K562 (cell line): ENCODE results near the gene SOX12. TPM values are rescaled to one million over a fixed set of nuclear protein-coding genes. Genes with fewer than 3 reads are reported as not detected.

Source experiments
- CBFB ChIP-seq: sonication (generic); formaldehyde crosslinking; IDR thresholded peaks from 2 replicates; pipeline ENCODE4 v1.4.0; 2020; ENCODE audit warnings: mild to moderate bottlenecking, missing genetic modification reagents
- CC2D1A ChIP-seq: fragments of 450-650 bp; IDR thresholded peaks from 2 replicates; pipeline ENCODE4 v1.6.1; 2017; ENCODE audit warnings: mild to moderate bottlenecking
- HMG20B ChIP-seq: fragments of 250-450 bp; sonication (Bioruptor Pico); IDR thresholded peaks from 2 replicates; pipeline ENCODE4 v1.5.0; 2021; ENCODE audit warnings: mild to moderate bottlenecking
- polyA plus RNA-seq, 8 experiments: library from polyadenylated mRNA; depleted of rRNA in 4 of 8; stranded (reverse) in 5 of 8; unstranded in 3 of 8; fragments of >200 nt; fragmentation: Nextera tagmentation in 2 of 8; fragmentation: Illumina TruSeq in 1 of 8; extraction: Ambion mirVana in 2 of 8; extraction: Trizol in 1 of 8; gene quantifications; 2 replicates each; pipeline versions ENCODE4 v1.2.1 to v1.2.3, GENCODE V29; 2011 to 2014; ENCODE audit warnings: inconsistent platforms in 1 of 8, missing spikeins in 1 of 8
- total RNA-seq, 7 experiments: library from RNA; depleted of rRNA in 6 of 7; stranded (reverse); fragments of >200 nt in 6 of 7; fragmentation: Illumina TruSeq in 2 of 7; extraction: Trizol in 2 of 7; gene quantifications; 2 replicates each; pipeline versions ENCODE4 v1.2.1 to v1.2.3, GENCODE V29; 2011 to 2021; ENCODE audit warnings: low replicate concordance in 1 of 7
- TF ChIP-seq, protein P1 (sequence below): fragments of 250-450 bp; sonication (Bioruptor Pico); IDR thresholded peaks from 2 replicates; pipeline ENCODE4 v1.5.0; 2022; ENCODE audit warnings: mild to moderate bottlenecking
- TF ChIP-seq, protein P2 (sequence below): fragments of 250-450 bp; sonication (Bioruptor Pico); IDR thresholded peaks from 2 replicates; pipeline ENCODE4 v1.8.0; 2022; ENCODE audit warnings: inconsistent platforms, mild to moderate bottlenecking, moderate library complexity, borderline replicate concordance

SOX12 gene
- total and polyA plus RNA-seq, 9 of the 15 experiments (the other 6 are each of a cell fraction or from before 2014, with no cell fraction given): 0.42 to 26.3 (median 2.6) TPM

DNA sequence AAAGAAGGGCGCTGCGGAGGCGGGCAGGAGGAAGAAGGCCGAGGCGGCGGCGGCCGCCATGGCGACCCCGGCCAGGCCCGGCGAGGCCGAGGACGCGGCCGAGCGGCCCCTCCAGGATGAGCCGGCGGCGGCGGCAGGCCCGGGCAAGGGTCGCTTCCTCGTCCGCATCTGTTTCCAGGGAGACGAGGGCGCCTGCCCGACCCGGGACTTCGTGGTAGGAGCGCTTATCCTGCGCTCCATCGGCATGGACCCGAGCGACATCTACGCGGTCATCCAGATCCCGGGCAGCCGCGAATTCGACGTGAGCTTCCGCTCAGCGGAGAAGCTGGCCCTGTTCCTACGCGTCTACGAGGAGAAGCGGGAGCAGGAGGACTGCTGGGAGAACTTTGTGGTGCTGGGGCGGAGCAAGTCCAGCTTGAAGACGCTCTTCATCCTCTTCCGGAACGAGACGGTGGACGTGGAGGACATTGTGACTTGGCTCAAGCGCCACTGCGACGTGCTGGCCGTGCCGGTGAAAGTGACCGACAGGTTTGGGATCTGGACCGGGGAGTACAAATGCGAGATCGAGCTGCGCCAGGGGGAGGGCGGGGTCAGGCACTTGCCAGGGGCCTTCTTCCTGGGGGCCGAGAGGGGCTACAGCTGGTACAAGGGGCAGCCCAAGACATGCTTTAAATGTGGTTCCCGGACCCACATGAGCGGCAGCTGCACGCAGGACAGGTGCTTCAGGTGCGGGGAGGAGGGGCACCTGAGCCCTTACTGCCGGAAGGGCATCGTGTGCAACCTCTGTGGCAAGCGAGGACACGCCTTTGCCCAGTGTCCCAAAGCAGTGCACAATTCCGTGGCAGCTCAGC lies 27.2 kb upstream of the SOX12 start (continued):
- TF ChIP-seq CBFB (CRISPR knock-in tag) (no peak), HMG20B (CRISPR knock-in tag) (no peak), CC2D1A (peak; percentile 45; the same call in 1 of the 2 replicates)
- TF ChIP-seq, protein P1, sequence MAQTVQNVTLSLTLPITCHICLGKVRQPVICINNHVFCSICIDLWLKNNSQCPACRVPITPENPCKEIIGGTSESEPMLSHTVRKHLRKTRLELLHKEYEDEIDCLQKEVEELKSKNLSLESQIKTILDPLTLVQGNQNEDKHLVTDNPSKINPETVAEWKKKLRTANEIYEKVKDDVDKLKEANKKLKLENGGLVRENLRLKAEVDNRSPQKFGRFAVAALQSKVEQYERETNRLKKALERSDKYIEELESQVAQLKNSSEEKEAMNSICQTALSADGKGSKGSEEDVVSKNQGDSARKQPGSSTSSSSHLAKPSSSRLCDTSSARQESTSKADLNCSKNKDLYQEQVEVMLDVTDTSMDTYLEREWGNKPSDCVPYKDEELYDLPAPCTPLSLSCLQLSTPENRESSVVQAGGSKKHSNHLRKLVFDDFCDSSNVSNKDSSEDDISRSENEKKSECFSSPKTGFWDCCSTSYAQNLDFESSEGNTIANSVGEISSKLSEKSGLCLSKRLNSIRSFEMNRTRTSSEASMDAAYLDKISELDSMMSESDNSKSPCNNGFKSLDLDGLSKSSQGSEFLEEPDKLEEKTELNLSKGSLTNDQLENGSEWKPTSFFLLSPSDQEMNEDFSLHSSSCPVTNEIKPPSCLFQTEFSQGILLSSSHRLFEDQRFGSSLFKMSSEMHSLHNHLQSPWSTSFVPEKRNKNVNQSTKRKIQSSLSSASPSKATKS: no peak
- TF ChIP-seq, protein P2, sequence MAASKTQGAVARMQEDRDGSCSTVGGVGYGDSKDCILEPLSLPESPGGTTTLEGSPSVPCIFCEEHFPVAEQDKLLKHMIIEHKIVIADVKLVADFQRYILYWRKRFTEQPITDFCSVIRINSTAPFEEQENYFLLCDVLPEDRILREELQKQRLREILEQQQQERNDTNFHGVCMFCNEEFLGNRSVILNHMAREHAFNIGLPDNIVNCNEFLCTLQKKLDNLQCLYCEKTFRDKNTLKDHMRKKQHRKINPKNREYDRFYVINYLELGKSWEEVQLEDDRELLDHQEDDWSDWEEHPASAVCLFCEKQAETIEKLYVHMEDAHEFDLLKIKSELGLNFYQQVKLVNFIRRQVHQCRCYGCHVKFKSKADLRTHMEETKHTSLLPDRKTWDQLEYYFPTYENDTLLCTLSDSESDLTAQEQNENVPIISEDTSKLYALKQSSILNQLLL (CRISPR knock-in tag): no peak
